AG08396 (cell line): ENCODE data around the gene ARHGAP22.
A peak's percentile ranks its signal among the peaks of the same experiment; 100 is the strongest.
"Not testable (repeated sequence)": the region's sequence is repeated elsewhere in the genome, so short reads cannot be mapped to it uniquely, and the experiment has no call there.

Experiments used
- DNase-seq: peaks from one replicate; pipeline ENCODE4 v3.0.0; 2012; ENCODE audit warnings: low spot score, mixed read lengths

ARHGAP22 gene

GRCh38 chr10:48450233-48450740, 154.6 kb downstream of the ARHGAP22 start:
- DNase-seq: no peak

- no peak for DNase-seq
These were observed 155.2 kb downstream of the ARHGAP22 start for GRCh38 chr10:48449501-48450232.

GRCh38 chr10:48448796-48449195, 156.1 kb downstream of the ARHGAP22 start:
- DNase-seq: peak; percentile 88

GRCh38 chr10:48447356-48448215, 157.3 kb downstream of the ARHGAP22 start:
- DNase-seq: no peak

- no peak for DNase-seq
These were observed 158.1 kb downstream of the ARHGAP22 start for GRCh38 chr10:48446785-48447184.

GRCh38 chr10:48445932-48446331, 158.9 kb downstream of the ARHGAP22 start:
- DNase-seq: no peak

- DNase-seq: no peak
These were observed 159.7 kb downstream of the ARHGAP22 start for GRCh38 chr10:48444861-48445841.

GRCh38 chr10:48444266-48444665, 160.6 kb downstream of the ARHGAP22 start:
- DNase-seq: no peak

GRCh38 chr10:48442809-48443177, 162.1 kb downstream of the ARHGAP22 start:
- DNase-seq: no peak

- no peak for DNase-seq
These were observed 162.6 kb downstream of the ARHGAP22 start for GRCh38 chr10:48442090-48442808.

GRCh38 chr10:48440771-48441170, 164.1 kb downstream of the ARHGAP22 start:
- no peak for DNase-seq

GRCh38 chr10:48439581-48440041, 165.3 kb downstream of the ARHGAP22 start:
- no peak for DNase-seq

- peak; percentile 67 for DNase-seq
These were observed 165.8 kb downstream of the ARHGAP22 start for GRCh38 chr10:48439031-48439430.

- no peak for DNase-seq
These were observed 167.3 kb downstream of the ARHGAP22 start for GRCh38 chr10:48437546-48437945.

GRCh38 chr10:48431871-48432270, 173.0 kb downstream of the ARHGAP22 start:
- no peak for DNase-seq

- DNase-seq: no peak
These were observed 174.4 kb downstream of the ARHGAP22 start for GRCh38 chr10:48430402-48430993.

GRCh38 chr10:48429309-48429708, 175.6 kb downstream of the ARHGAP22 start:
- no peak for DNase-seq

- DNase-seq: no peak
These were observed 176.0 kb downstream of the ARHGAP22 start for GRCh38 chr10:48428896-48429295.

GRCh38 chr10:48423884-48424283, 181.0 kb downstream of the ARHGAP22 start:
- DNase-seq: no peak

- not testable (repeated sequence) for DNase-seq
These were observed 183.0 kb downstream of the ARHGAP22 start for GRCh38 chr10:48421862-48422261.

GRCh38 chr10:48419714-48420113, 185.2 kb downstream of the ARHGAP22 start:
- DNase-seq: no peak
